HCT116 (cell line): ENCODE results near the gene TMEM120A. TPM values are rescaled to one million over a fixed set of nuclear protein-coding genes. Genes with fewer than 3 reads are reported as not detected.

ENCODE experiments used
- ATAC-seq: fragments of 200-7000 bp; cut with Tn5 transposase; 2 replicates; pipeline ENCODE4 v1.9.1; 2020; ENCODE audit warnings: mild to moderate bottlenecking, moderate library complexity
- BruUV-seq: library from RNA; stranded (reverse); fragments of 400-500 nt; replicated peaks from 2 replicates; lab custom pipeline; 2021; lab: Mats Ljungman, UMichigan
- CTCF ChIA-PET: fragments of 300-600 bp; sonication (Branson Sonifier 250); formaldehyde crosslinking; loops from one replicate; lab custom pipeline; 2021; ENCODE audit warnings: antibody characterized with exemption; lab: Charles Lee
- POLR2A ChIA-PET: fragments of 300-600, 350-600 bp; sonication (Branson Sonifier 250); formaldehyde crosslinking; loops from one replicate; lab custom pipeline; 2021; ENCODE audit warnings: antibody characterized with exemption; lab: Charles Lee
- RAD21 ChIA-PET, 2 experiments: fragments of 300-600 bp; sonication (Branson Sonifier 250); formaldehyde crosslinking; loops; one replicate each; lab custom pipeline; 2023; ENCODE audit warnings: low total read pairs in 2 of 2; ENCODE audit not compliant: uncharacterized antibody in 2 of 2, unreplicated experiment in 2 of 2, low non-redundant PET in 1 of 2; lab: Charles Lee
- DNase-seq: peaks from one replicate; pipeline ENCODE4 v3.0.0-alpha.2; 2010; ENCODE audit warnings: low read depth, low spot score
- H2AFZ ChIP-seq: fragments of 200-600 bp; shearing (Covaris generic), sonication (generic); 2 replicates; pipeline ENCODE4 v1.6.1; 2017; ENCODE audit warnings: low read depth, mixed run types, mixed read lengths, antibody characterized with exemption, low read length; ENCODE audit not compliant: poor library complexity, severe bottlenecking
- H3K27ac ChIP-seq: 2 replicates; pipeline ENCODE4 v1.5.1; 2012; ENCODE audit warnings: low read depth, low read length
- H3K27me3 ChIP-seq: fragments of 200-600 bp; sonication (generic); 2 replicates; pipeline ENCODE4 v1.6.1; 2016; ENCODE audit warnings: mixed run types, low read length, mixed read lengths; ENCODE audit not compliant: insufficient read depth
- H3K36me3 ChIP-seq, 2 experiments: fragments of 200-500 bp in 1 of 2; fragments of 200-600 bp in 1 of 2; sonication (Bioruptor generic) in 1 of 2; sonication (generic) in 1 of 2; 2 replicates each; pipeline versions ENCODE4 v1.5.1 to v1.6.1; 2014 to 2016; ENCODE audit warnings: low read length in 2 of 2, inconsistent platforms in 1 of 2, mixed read lengths in 1 of 2, mixed run types in 1 of 2; ENCODE audit not compliant: insufficient read depth in 2 of 2, control insufficient read depth in 1 of 2
- H3K4me1 ChIP-seq, 2 experiments: fragments of 200-600 bp in 1 of 2; sonication (generic) in 1 of 2; 2 replicates each; pipeline versions ENCODE4 v1.5.1 to v1.6.1; 2012 to 2017; ENCODE audit warnings: low read length in 2 of 2, inconsistent platforms in 1 of 2, mild to moderate bottlenecking in 1 of 2, mixed read lengths in 1 of 2, mixed run types in 1 of 2, moderate library complexity in 1 of 2; ENCODE audit not compliant: insufficient read depth in 2 of 2, control insufficient read depth in 1 of 2
- H3K4me2 ChIP-seq: fragments of 200-600 bp; sonication (generic); 2 replicates; pipeline ENCODE4 v1.6.1; 2017; ENCODE audit warnings: mixed run types, low read length, mixed read lengths
- H3K4me3 ChIP-seq, 2 experiments: fragments of 200-600 bp in 1 of 2; sonication (generic) in 1 of 2; replicated peaks in 1 of 2; 2 replicates each; pipeline ENCODE4 v1.5.1; 2011 to 2016; ENCODE audit warnings: low read length in 2 of 2, control low read depth in 1 of 2, low read depth in 1 of 2, mild to moderate bottlenecking in 1 of 2, mixed read lengths in 1 of 2, mixed run types in 1 of 2
- H3K79me2 ChIP-seq: fragments of 200-600 bp; sonication (generic); 2 replicates; pipeline ENCODE4 v1.6.1; 2017; ENCODE audit warnings: mild to moderate bottlenecking, mixed run types, low read length, moderate library complexity, mixed read lengths; ENCODE audit not compliant: insufficient read depth
- H3K9ac ChIP-seq: fragments of 200-600 bp; sonication (generic); 2 replicates; pipeline ENCODE4 v1.6.1; 2016; ENCODE audit warnings: low read length, mixed read lengths
- H3K9me2 ChIP-seq: fragments of 200-600 bp; sonication (generic), shearing (Covaris generic); 2 replicates; pipeline ENCODE4 v1.6.1; 2017; ENCODE audit warnings: mixed run types, mild to moderate bottlenecking, moderate library complexity; ENCODE audit not compliant: insufficient read depth
- H3K9me3 ChIP-seq, 2 experiments: fragments of 200-500 bp in 1 of 2; fragments of 200-600 bp in 1 of 2; sonication (Bioruptor generic) in 1 of 2; sonication (generic) in 1 of 2; 2 replicates each; pipeline ENCODE4 v1.6.1; 2014 to 2017; ENCODE audit warnings: low read length in 2 of 2, mixed read lengths in 2 of 2, inconsistent platforms in 1 of 2, low read depth in 1 of 2, mild to moderate bottlenecking in 1 of 2, mixed run types in 1 of 2, moderate library complexity in 1 of 2; ENCODE audit not compliant: control insufficient read depth in 1 of 2, insufficient read depth in 1 of 2
- H4K20me1 ChIP-seq: fragments of 200-600 bp; sonication (generic), shearing (Covaris generic); 2 replicates; pipeline ENCODE4 v1.6.1; 2017; ENCODE audit warnings: mixed run types, mild to moderate bottlenecking, moderate library complexity; ENCODE audit not compliant: insufficient read depth
- CBX3 ChIP-seq: IDR thresholded peaks from 2 replicates; pipeline ENCODE4 v1.6.1; 2012; ENCODE audit warnings: low read depth
- CEBPB ChIP-seq: IDR thresholded peaks from 2 replicates; pipeline ENCODE4 v1.6.1; 2012; ENCODE audit warnings: low read depth
- ELF1 ChIP-seq: IDR thresholded peaks from 2 replicates; pipeline ENCODE4 v1.6.1; 2012; ENCODE audit warnings: low read depth, borderline replicate concordance
- EZH2 ChIP-seq: fragments of 200-600 bp; sonication (generic); IDR thresholded peaks from 2 replicates; pipeline ENCODE4 v1.6.1; 2017; ENCODE audit warnings: antibody characterized with exemption, mixed run types
- JUND ChIP-seq: IDR thresholded peaks from 2 replicates; pipeline ENCODE4 v1.6.1; 2012
- POLR2AphosphoS5 ChIP-seq: IDR thresholded peaks from 2 replicates; pipeline ENCODE4 v1.6.1; 2011; ENCODE audit warnings: mild to moderate bottlenecking, low read depth, low read length, moderate library complexity
- RAD21 ChIP-seq: IDR thresholded peaks from 2 replicates; pipeline ENCODE4 v1.6.1; 2012; ENCODE audit warnings: low read depth, mild to moderate bottlenecking
- SP1 ChIP-seq: IDR thresholded peaks from 2 replicates; pipeline ENCODE4 v1.6.1; 2012; ENCODE audit warnings: low read depth
- TCF7L2 ChIP-seq: IDR thresholded peaks from 2 replicates; pipeline ENCODE4 v1.7.0; 2011; ENCODE audit warnings: borderline replicate concordance, inconsistent platforms; ENCODE audit not compliant: insufficient read depth, insufficient read length; ENCODE audit errors: extremely low read depth
- intact Hi-C: fragments of 100-400 bp; cut with micrococcal nuclease; formaldehyde crosslinking; loops from 2 replicates; pipeline ENCODE4 v1.10.0; 2022
- total RNA-seq: library from RNA; stranded (reverse); gene quantifications from one replicate; pipeline ENCODE4 v1.2.1, GENCODE V29; 2021; ENCODE audit not compliant: unreplicated experiment
- TF ChIP-seq, protein P1 (sequence below): IDR thresholded peaks from 2 replicates; pipeline ENCODE4 v1.6.1; 2012; ENCODE audit warnings: low read depth
- TF ChIP-seq, protein P2 (sequence below): IDR thresholded peaks from 2 replicates; pipeline ENCODE4 v1.6.1; 2012
- TF ChIP-seq, protein P3 (sequence below): IDR thresholded peaks from 2 replicates; pipeline ENCODE4 v1.6.1; 2012

The TMEM120A gene
- total RNA-seq, 1 experiment from 2014 or later: 25.9 TPM

DNA sequence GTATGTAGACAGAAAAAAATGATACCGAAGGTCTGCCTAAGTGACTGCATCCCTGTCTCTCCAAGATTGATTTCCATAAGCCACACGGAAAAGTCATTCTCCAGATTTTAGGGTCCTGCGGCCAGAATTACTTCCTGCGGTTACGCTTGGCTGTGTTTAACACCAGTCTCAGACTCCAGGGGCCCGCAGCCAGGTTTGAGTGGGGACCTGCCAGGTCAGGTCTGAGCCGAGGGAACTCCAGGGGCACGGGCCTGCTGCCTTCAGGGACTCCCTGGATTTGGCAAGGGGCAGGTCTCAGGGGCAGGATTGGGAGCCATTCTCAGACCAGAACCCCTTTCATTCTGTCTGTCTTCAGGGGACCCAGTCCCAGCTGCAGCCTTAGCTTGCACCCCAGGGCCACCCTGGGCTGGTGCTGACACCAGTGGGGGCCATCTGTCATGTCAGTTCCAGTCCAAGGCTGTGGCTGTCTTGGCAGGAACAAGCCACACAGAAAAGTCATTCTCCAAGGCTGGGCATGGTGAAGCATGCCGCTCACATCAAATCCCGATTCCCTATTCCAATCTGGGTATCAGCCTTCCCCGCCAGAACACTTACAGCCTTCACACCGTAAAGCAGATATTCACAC, 39.0 kb downstream of the TMEM120A start:
- Histone ChIP-seq H3K4me1 (peaks cover 13 to 23% of the 10 kb centered on the region in 2 experiments; a peak in 3 of 4 replicates), H3K27ac (no peak overlapping the region), H3K9me3 (no peaks in the 10 kb centered on the region), H2AFZ (no peak overlapping the region), H3K4me3 (no peak overlapping the region), H3K27me3 (no peaks in the 10 kb centered on the region), H3K79me2 (peaks cover 3% of the 10 kb centered on the region; the same call in 1 of the 2 replicates), H4K20me1 (no peaks in the 10 kb centered on the region), H3K4me2 (no peak overlapping the region), H3K36me3 (peaks cover 10 to 13% of the 10 kb centered on the region in 2 experiments; a peak in 3 of 4 replicates), H3K9me2 (no peaks in the 10 kb centered on the region), H3K9ac (no peak overlapping the region)
- intact Hi-C loops: no loop called here
- ChIA-PET POLR2A (no interaction called here), RAD21 (no interaction called here), CTCF (no interaction called here)
- DNase-seq (no peak), ATAC-seq (no peak)
- BruUV-seq: no TSS peak
- TF ChIP-seq RAD21: no peak
- TF ChIP-seq, protein P1, sequence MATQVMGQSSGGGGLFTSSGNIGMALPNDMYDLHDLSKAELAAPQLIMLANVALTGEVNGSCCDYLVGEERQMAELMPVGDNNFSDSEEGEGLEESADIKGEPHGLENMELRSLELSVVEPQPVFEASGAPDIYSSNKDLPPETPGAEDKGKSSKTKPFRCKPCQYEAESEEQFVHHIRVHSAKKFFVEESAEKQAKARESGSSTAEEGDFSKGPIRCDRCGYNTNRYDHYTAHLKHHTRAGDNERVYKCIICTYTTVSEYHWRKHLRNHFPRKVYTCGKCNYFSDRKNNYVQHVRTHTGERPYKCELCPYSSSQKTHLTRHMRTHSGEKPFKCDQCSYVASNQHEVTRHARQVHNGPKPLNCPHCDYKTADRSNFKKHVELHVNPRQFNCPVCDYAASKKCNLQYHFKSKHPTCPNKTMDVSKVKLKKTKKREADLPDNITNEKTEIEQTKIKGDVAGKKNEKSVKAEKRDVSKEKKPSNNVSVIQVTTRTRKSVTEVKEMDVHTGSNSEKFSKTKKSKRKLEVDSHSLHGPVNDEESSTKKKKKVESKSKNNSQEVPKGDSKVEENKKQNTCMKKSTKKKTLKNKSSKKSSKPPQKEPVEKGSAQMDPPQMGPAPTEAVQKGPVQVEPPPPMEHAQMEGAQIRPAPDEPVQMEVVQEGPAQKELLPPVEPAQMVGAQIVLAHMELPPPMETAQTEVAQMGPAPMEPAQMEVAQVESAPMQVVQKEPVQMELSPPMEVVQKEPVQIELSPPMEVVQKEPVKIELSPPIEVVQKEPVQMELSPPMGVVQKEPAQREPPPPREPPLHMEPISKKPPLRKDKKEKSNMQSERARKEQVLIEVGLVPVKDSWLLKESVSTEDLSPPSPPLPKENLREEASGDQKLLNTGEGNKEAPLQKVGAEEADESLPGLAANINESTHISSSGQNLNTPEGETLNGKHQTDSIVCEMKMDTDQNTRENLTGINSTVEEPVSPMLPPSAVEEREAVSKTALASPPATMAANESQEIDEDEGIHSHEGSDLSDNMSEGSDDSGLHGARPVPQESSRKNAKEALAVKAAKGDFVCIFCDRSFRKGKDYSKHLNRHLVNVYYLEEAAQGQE: no peak
- TF ChIP-seq JUND: no peak
- TF ChIP-seq EZH2: no peak
- TF ChIP-seq SP1: no peak
- TF ChIP-seq, protein P2, sequence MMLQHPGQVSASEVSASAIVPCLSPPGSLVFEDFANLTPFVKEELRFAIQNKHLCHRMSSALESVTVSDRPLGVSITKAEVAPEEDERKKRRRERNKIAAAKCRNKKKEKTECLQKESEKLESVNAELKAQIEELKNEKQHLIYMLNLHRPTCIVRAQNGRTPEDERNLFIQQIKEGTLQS: no peak
- no peak for TF ChIP-seq CEBPB
- TF ChIP-seq CBX3: no peak
- TF ChIP-seq ELF1: no peak
- no peak for TF ChIP-seq POLR2AphosphoS5
- no peak for TF ChIP-seq TCF7L2
- TF ChIP-seq, protein P3, sequence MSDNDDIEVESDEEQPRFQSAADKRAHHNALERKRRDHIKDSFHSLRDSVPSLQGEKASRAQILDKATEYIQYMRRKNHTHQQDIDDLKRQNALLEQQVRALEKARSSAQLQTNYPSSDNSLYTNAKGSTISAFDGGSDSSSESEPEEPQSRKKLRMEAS: no peak
